Upper lobe of left lung (tissue), 4 donors: ENCODE results near the gene KCTD4.

ENCODE experiments used
- CTCF ChIP-seq, 6 experiments: fragments of 450-650 bp in 4 of 6; fragments of 200-600 bp in 2 of 6; sonication (generic) in 2 of 6; IDR thresholded peaks; one replicate each; pipeline ENCODE4 v1.5.1; 2016 to 2019; ENCODE audit warnings: antibody characterized with exemption in 6 of 6
- POLR2A ChIP-seq, 4 donors: fragments of 450-650 bp; IDR thresholded peaks; one replicate each; pipeline ENCODE4 v1.5.1; 2016 to 2017; ENCODE audit warnings: antibody characterized with exemption in 4 of 4, mild to moderate bottlenecking in 2 of 4
- POLR2AphosphoS5 ChIP-seq, 2 donors: sonication (generic); formaldehyde crosslinking; IDR thresholded peaks; one replicate each; pipeline ENCODE4 v1.5.1; 2017; ENCODE audit warnings: antibody characterized with exemption in 2 of 2

- TF ChIP-seq CTCF (IDR thresholded peaks at IDR 0.05), result no peak
- no peak for TF ChIP-seq POLR2A (IDR thresholded peaks at IDR 0.05)
- no peak for TF ChIP-seq POLR2AphosphoS5 (IDR thresholded peaks at IDR 0.05)
Measured at GRCh38 chr13:45200701-45201232, at the start of gene KCTD4.
